Common myeloid progenitor, CD34-positive (primary cell): ENCODE data around the gene INHBA.

Source experiments
- CTCF ChIA-PET: fragments of 350-600 bp; sonication (Branson Sonifier 250); formaldehyde crosslinking; loops from one replicate; lab custom pipeline; 2021; ENCODE audit warnings: antibody characterized with exemption; lab: Charles Lee
- POLR2A ChIA-PET: fragments of 350-600 bp; sonication (Branson Sonifier 250); formaldehyde crosslinking; loops from one replicate; lab custom pipeline; 2021; ENCODE audit warnings: antibody characterized with exemption; lab: Charles Lee
- DNase-seq, 3 donors: peaks; one replicate each; pipeline versions ENCODE4 v3.0.0 to v3.0.0-alpha.2; 2013
- H3K27ac ChIP-seq, 2 experiments: 1 replicate in 1 of 2; 2 replicates in 1 of 2; pipeline ENCODE4 v1.7.0; 2013; ENCODE audit warnings: inconsistent platforms in 2 of 2, low read length in 2 of 2, mild to moderate bottlenecking in 2 of 2, low read depth in 1 of 2, moderate library complexity in 1 of 2; ENCODE audit not compliant: severe bottlenecking in 2 of 2, insufficient read depth in 1 of 2, poor library complexity in 1 of 2
- H3K27me3 ChIP-seq, 5 experiments: replicated peaks in 2 of 5; 1 replicate in 3 of 5; 2 replicates in 2 of 5; pipeline versions ENCODE4 v1.6.1 to v1.7.0; 2013; ENCODE audit warnings: low read length in 4 of 5, mild to moderate bottlenecking in 2 of 5, moderate library complexity in 2 of 5, inconsistent platforms in 1 of 5; ENCODE audit not compliant: insufficient read depth in 5 of 5, control insufficient read depth in 4 of 5
- H3K36me3 ChIP-seq, 4 experiments: 1 replicate in 2 of 4; 2 replicates in 2 of 4; pipeline versions ENCODE4 v1.6.1 to v1.7.0; 2013; ENCODE audit warnings: low read length in 3 of 4, control low read depth in 1 of 4, mild to moderate bottlenecking in 1 of 4; ENCODE audit not compliant: control insufficient read depth in 4 of 4, insufficient read depth in 4 of 4
- H3K4me1 ChIP-seq, 4 experiments: 1 replicate in 3 of 4; 2 replicates in 1 of 4; pipeline versions ENCODE4 v1.6.1 to v1.7.1; 2013; ENCODE audit warnings: low read length in 3 of 4, mild to moderate bottlenecking in 3 of 4, control low read depth in 1 of 4, inconsistent platforms in 1 of 4, moderate library complexity in 1 of 4; ENCODE audit not compliant: control insufficient read depth in 4 of 4, insufficient read depth in 4 of 4; ENCODE audit errors: control extremely low read depth in 1 of 4
- H3K4me3 ChIP-seq, 7 experiments: 1 replicate in 4 of 7; 2 replicates in 3 of 7; pipeline versions ENCODE4 v1.5.1 to v1.7.0; 2013; ENCODE audit warnings: mild to moderate bottlenecking in 7 of 7, low read length in 6 of 7, moderate library complexity in 6 of 7, inconsistent platforms in 2 of 7, low read depth in 2 of 7, control low read depth in 1 of 7; ENCODE audit not compliant: insufficient read depth in 4 of 7, control insufficient read depth in 1 of 7; ENCODE audit errors: extremely low read depth in 1 of 7
- H3K9me3 ChIP-seq, 5 experiments: 1 replicate in 4 of 5; 2 replicates in 1 of 5; pipeline versions ENCODE4 v1.6.1 to v1.7.1; 2013; ENCODE audit warnings: low read length in 4 of 5, mild to moderate bottlenecking in 2 of 5, inconsistent platforms in 1 of 5, low read depth in 1 of 5, moderate library complexity in 1 of 5; ENCODE audit not compliant: control insufficient read depth in 4 of 5, insufficient read depth in 2 of 5; ENCODE audit errors: control extremely low read depth in 1 of 5

The INHBA gene

DNA sequence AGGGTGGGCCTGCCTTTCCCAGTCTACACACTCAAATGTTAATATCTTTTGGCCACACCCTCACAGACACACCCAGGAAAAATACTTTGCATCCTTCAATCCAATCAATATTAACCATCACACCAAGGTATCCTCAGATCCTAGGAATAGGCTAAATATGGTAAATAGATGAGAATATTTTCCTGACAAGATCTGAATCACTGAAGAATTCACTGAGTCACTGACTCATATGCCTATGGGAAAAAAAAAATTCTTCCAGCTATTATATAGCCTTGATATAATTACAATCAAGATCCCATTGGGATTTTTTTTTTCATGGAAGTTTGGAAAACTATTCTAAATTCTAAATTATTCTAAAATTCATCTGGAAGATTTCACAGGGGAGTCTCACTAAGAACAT lies 65.8 kb downstream of the INHBA start:
- H3K4me3 ChIP-seq = no peak overlapping the region
- ChIA-PET CTCF (no interaction called here), POLR2A (no interaction called here)
- H3K27ac ChIP-seq = no peak overlapping the region
- H3K27me3 ChIP-seq = no peaks in the 10 kb centered on the region
- no peaks in the 10 kb centered on the region for H3K9me3 ChIP-seq
- no peak for DNase-seq
- H3K4me1 ChIP-seq = peaks cover 0 to 2% (median 0%) of the 10 kb centered on the region in 4 experiments
- no peaks in the 10 kb centered on the region for H3K36me3 ChIP-seq
